ENCODE data around the gene GPRASP1.

The GPRASP1 gene

GRCh38 chrX:102694749-102695148 is 43.5 kb downstream of the GPRASP1 start:
- no peak overlapping the region for H3K4me3 ChIP-seq (ENCODE audit: low read depth, low read length)
- TF ChIP-seq CTCF (IDR thresholded peaks at IDR 0.05; ENCODE audit: insufficient read depth, low read length, missing control alignments) = no peak
- no peak for DNase-seq (ENCODE audit: low read depth, low spot score)
- POLR2A ChIA-PET = no interaction called here
- CTCF ChIA-PET = interaction anchor here (1.3 kb wide), 1 partner anchor 11 kb away, joined by 3 read pairs; no protein-coding TSS in a partner anchor

DNA sequence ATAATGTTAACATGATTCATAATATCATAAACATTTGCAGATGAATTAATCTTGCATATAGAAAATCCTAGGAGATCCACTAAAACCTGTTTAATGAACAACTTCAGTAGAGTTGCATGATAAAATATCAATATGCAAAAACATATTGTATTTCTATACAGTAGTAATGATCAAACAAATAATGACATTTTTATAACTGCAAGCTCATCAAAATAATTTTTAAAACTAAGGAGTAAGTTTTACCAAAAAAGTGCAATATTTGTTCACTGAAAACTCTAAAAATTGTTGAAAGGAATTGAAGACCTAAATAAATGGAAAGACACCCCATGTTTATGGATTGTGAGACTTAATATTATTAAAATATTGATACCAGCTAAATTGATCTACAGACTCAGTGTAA is 45.0 kb downstream of the GPRASP1 start:
- DNase-seq (ENCODE audit: low read depth, low spot score) = no peak
- POLR2A ChIA-PET = no interaction called here
- no peak for TF ChIP-seq CTCF (IDR thresholded peaks at IDR 0.05; ENCODE audit: insufficient read depth, low read length, missing control alignments)
- CTCF ChIA-PET = no interaction called here
- H3K4me3 ChIP-seq (ENCODE audit: low read depth, low read length) = no peak overlapping the region

GRCh38 chrX:102697494-102697893 is 46.2 kb downstream of the GPRASP1 start:
- TF ChIP-seq CTCF (IDR thresholded peaks at IDR 0.05; ENCODE audit: insufficient read depth, low read length, missing control alignments) = no peak
- ChIA-PET CTCF (no interaction called here), POLR2A (no interaction called here)
- no peak overlapping the region for H3K4me3 ChIP-seq (ENCODE audit: low read depth, low read length)
- no peak for DNase-seq (ENCODE audit: low read depth, low spot score)
